Stimulated activated CD4-positive, alpha-beta T cell treated with anti-CD3 and anti-CD28 coated beads, Interleukin-15, amount 100 ng/mL, for 1 hour (primary cell): ENCODE data around the gene DOCK1.
"Not testable (repeated sequence)": the region's sequence is repeated elsewhere in the genome, so short reads cannot be mapped to it uniquely, and the experiment has no call there.

Experiments used
- DNase-seq, 2 donors: peaks; one replicate each; pipeline ENCODE4 v3.0.0-alpha.2; 2020; ENCODE audit warnings: low read depth in 1 of 2, low spot score in 1 of 2

Gene DOCK1

DNA sequence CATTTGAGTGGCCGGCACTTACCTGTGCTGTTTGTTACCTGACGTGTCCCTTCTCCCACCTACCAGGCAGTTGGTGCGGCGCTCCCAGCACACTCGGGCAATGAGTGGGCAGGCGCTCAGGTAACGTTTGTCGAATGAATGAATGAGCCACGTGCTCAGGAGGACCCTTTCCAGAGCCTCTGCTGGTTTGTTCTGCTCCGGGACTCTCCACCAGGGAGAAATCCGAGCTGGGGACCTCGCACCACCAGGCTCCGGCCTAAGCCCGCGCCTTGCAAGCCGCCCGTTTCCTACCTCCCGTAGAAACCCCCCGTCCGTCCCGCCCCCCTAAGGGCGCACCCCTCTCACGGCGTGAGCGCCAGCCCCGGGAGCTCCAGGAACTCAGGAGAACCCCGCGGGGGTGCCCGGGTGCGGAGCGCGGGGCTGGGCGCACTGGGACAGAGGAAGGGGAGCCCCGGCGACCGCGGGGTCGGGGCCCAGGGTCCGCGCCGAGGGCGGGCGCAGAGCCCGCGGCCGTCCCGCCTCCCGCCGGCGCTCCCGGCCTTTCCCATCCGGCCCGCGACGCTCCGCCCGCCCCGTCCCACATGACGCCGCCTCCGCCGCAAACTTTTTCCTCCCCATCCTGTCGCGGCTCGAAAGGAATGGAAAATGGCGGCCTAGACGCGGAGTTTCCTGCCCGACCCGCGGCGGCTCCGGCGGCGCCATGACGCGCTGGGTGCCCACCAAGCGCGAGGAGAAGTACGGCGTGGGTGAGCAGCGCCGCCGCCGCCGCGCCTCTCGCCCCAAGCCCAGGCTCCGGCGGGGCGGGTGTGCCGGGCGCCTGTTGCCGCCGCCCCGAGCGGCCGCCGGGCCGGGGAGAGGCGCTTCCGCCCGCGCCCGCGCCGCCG, at the start of gene DOCK1:
Gene DOCK1, plus strand, starts transcription at position 611 of the 884 bp plus-strand sequence. Its CDS starts 90 bp downstream, at position 701.
- DNase-seq = no peak

DNA sequence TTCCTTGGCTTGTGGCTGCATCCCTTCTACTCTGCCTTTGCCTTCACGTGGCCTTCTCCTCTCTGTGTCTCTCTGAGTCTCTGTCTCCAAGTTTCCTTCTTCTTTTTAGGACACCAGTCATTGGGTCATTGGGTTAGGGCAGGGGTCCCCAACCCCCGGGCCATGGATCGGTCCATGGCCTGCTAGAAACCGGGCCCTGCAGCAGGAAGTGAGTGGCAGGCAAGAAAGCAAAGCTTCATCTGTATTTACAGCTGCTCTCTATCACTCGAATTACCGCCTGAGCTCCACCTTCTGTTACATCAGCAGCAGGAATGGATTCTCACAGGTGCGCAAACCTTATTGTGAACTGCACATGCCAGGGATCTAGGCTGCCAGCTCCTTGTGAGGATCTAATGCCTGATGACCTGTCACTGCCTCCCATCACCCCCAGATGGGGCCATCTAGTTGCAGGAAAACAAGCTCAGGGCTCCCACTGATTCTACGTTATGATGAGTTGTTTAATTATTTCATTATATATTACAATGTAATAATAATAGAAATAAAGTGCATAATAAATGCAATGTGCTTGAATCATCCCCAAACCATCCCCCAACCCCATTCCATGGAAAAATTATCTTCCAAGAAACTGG, 47.9 kb upstream of the DOCK1 start:
- DNase-seq = no peak

DNA sequence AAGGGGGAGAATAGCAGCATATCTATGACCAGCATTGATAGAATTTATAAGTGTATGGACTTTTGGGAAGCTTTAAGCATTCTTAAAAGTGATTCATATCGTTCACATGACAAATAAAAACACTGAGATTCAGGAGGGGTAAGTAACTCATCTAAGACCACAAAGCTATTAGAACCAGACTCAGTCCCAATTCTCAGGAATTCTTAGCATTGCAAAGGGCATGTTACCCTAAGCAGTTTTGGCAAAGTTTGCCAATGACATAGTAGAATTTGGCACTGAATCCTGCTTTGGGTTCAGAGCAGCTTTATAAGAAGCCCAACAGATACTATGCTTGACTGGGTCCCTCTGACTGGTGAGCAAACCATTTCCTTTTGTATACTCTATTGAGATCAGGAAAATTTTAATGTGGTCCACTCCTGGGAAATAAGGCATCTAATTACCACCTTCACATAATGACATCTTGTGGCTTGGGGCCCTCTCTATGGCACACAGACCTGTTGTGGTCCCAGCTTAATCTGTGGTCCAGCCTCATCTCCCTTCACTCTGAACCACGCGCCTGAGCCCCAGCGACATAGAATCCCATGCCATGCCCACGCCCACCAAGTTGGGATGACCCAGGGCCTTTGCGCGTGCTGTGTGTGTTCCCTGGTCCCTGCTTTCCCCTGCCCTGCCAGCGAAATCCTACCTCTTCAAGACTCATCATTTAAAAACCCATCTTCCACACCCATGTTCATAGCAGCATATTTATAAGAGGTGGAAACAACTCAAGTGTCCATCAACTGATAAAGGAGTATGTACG, 37.5 kb upstream of the DOCK1 start:
- DNase-seq = no peak

DNA sequence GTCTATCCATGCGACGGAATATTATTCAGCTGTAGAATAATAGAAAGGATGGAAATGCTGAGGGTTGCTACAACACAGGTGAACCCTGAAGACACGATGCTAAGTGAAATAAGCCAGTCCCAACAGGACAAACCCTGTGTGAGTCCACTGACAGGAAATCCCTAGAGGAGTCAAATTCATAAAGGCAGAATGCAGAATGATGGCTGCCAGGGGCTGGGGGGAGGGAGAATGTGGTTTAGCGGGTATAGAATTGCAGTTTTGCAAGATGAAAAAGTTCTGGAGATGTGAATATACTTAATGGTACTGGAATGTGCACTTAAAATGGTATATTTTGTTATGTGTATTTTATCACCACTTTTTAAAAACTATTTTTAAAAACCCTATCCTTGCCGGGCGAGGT, 36.9 kb upstream of the DOCK1 start:
- no peak for DNase-seq

DNA sequence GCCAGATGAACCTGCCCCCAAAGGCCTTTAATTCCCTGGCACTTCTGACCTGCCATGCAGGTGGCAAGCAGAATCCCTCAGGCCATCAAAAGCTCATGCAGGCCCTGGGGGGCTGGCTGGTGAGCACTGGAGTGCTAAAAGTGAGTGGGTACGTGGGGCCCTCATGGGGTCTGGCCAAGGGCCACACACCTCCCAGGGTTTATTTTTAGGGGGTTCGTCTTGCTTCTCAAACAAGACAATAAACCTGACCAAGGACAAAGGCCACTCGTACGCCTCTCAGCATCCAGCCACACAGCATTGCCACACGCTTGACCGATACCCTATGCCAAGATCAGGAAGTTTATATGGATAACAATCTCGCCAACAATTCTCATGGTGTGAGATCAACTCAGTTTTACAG, 33.1 kb upstream of the DOCK1 start:
- no peak for DNase-seq

DNA sequence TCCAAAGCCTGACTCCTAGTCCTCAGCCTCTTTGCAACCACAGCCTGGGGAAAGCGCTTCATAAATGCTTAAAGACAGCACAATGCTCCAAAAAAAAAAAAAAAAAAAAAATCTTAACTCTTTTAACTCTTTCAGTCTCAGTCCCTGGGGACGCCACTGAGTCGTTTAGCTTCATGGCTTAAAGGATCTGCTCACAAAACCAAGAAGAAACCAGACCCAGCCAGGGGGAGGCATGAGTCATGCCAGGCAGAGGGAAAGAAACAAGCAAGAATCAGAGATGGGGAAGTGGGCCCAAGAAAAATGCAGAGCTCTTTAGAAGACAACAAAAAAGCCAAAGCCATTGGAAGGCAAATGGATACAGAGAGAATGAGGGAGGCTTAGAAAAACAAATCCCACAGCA, 32.5 kb upstream of the DOCK1 start:
- DNase-seq = no peak

DNA sequence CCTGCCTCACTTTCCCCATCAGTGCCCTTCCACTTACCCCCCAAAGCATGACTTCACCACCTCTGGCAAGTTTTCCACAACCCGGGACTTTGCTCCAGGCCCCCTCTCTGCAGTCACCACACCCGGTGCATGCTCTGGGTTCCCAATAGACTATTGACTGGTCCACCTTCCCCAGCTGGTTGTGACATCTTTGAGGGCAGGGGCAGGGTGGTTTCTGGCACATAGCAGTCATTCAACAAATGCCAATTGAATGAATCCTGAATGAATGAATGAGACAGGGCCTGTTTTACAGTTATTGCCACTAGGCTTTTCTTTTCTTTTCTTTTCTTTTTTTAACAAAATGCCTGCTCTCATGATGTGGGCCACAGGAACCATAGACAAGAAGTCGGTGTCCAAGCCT, 28.8 kb upstream of the DOCK1 start:
- no peak for DNase-seq

DNA sequence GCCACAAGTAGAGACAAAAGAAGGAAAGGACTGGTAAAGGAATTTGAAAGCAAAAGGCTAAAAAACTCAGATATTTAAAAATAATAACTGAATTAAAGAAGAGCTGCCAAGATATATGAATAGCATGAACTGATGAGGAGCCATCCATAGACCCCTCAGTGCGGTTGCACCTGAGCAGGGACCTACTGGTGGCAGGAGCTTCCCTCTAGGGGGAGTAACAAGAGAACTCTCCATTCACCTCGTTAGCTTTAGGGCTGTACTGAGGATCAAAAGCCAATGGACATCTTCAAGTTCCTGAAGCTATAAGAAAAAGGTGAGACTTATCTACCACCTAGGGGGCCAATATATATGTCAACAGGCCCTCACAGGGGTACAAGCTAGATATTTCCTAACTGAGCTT, 27.8 kb upstream of the DOCK1 start:
- DNase-seq = no peak

DNA sequence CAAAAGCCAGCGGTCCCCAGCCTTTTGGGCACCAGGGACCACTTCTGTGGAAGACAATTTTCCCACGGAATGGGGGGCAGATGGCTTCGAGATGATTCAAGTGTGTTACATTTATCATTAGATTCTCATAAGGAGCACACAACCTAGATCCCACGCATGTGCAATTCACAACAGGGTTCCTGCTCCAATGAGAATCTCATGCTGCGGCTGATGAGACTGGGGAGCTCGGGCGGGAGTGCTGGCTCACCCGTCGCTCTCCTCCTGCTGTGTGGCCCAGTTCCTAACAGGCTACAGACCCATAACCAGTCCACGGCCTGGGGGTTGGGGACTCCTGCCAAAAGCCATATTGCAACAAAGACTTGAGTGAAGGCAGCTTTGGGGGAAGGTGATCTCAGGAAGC, 26.6 kb upstream of the DOCK1 start:
- no peak for DNase-seq

DNA sequence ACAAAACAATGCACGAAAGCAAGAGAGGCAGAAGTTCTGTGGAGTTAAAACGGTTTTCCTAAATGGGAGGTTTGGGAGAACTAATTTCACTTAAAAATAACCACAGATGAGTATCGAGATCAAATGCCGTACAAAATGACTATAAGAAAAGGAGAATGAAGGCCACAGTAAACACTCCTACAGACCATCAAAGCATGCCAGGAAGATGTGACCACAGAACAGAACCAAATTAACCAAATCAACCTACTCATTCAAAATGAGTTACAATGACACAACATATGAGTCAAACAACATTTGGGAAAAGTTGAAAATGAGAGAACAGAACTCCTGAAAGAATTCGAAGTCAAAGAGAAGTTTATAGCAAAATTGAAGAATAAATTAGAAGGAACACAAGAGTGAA, 24.3 kb upstream of the DOCK1 start:
- no peak for DNase-seq

DNA sequence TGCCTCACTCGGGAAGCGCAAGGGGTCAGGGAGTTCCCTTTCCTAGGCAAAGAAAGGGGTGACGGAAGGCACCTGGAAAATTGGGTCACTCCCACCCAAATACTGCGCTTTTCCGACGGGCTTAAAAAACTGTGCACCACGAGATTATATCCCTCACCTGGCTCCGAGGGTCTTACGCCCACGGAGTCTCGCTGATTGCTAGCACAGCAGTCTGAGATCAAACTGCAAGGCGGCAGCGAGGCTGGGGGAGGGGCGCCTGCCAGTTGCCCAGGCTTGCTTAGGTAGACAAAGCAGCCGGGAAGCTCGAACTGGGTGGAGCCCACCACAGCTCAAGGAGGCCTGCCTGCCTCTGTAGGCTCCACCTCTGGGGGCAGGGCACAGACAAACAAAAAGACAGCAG, 23.2 kb upstream of the DOCK1 start:
- not testable (repeated sequence) for DNase-seq

DNA sequence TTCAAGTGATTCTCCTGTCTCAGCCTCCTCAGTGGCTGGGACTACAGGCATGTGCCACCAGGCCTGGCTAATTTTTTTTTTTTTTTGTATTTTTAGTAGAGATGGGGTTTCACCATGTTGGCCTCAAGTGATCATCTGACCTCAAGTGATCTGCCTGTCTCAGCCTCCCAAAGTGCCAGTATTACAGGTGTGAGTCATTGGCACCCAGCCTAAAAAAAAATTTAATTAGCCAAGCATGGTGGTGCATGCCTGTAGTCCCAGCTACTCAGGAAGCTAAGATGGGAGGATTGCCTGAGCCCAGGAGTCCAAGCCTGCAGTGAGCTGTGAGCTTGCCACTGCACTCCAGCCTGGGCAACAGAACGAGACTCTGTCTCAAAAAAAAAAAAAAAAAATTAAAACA, 16.8 kb upstream of the DOCK1 start:
- not testable (repeated sequence) for DNase-seq

DNA sequence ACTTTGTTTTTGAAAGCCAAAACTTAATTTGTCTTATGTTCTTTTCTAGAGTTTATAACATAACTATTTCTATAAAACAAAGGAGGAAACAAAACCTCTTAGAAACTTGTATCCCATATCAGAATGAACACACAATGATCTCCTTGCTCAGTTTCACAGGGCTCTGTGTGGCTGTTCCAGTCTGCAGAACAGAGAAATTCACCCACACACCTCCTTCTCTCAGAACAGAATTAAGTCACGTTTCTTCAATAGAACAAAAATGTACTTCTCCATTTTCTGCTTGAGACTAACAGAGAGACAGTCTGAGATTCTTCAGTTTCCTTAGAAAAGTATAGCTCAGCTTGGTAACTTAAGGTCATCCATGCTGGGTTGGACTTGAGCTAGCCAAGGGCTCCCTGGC, 15.8 kb upstream of the DOCK1 start:
- DNase-seq = no peak

DNA sequence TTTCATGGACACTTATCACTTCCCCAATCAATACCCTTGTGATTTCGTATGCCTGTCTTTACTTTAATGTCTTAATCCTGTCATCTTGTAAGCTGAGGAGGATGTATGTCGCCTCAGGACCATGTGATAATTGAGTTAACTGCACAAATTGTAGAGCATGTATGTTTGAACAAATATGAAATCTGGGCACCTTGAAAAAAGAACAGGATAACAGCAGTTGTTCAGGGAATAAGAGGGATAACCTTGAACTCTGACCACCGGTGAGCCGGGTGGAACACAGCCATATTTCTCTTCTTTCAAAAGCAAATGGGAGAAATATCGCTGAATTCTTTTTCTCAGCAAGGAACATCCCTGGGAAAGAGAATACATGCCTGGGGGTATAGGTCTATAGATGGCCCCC, 14.4 kb upstream of the DOCK1 start:
- not testable (repeated sequence) for DNase-seq

DNA sequence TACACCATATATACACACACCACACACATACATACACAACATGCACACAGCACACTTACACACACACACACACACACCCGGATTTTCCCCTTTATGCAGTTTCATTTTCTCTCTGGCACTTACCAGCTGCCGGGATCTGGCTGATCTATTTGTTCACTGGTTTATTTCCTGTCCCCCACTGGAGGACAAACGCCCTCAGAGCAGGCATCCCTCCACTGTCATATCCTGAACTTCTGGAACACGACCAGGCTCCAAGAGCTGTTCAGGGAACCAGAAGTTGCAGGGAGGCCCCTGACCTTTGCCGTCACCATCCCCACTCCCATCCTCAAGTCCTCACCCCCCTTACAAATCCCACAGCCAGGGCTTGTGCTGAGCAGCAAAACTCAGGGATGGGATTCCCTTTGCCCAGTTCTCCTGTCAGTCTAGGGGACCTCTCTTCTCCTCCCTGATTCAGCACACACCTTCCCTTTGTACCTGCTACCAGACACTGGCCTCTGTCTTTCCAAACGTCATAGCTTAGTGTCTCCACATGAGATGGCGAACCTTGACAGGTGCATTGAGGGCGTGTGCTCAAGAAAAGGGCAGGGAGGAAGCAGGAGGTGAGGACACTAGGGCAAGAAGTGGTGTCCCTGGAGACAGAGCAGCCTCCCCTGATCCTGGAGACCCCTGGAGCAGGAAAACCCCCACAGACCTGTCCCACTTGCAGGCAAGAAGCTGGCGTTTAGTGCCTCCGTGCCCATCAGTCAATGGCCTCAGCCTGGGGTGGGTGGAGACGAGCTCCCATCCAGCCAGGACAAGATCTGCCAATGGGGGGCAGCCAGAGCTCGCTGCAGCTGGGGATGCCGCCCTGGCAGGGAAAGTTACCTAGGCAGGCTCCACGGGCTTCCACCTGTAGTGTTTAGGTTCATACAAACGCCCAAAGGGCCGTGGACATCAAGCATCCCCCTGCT, 12.7 kb upstream of the DOCK1 start:
- DNase-seq = no peak

DNA sequence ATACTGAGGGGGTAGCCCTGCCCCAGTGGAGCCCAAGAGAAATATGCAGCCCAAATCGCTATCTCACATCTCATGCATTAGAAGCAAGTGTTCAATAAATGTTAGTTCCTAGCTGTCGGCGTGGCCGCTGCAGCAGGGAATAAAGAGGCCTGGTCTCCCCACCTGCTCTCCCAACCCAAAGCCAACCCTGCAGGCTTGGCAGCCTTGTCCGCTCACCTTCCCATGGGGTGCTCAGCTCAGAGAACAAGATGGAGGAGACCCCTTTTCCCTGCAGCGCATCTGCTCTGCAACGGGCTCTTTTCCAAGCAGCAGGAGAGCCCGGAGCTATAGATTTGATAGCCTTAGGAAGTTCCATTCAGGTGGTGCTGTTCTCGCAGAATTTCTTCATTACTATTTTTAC, 12.0 kb upstream of the DOCK1 start:
- DNase-seq = no peak

DNA sequence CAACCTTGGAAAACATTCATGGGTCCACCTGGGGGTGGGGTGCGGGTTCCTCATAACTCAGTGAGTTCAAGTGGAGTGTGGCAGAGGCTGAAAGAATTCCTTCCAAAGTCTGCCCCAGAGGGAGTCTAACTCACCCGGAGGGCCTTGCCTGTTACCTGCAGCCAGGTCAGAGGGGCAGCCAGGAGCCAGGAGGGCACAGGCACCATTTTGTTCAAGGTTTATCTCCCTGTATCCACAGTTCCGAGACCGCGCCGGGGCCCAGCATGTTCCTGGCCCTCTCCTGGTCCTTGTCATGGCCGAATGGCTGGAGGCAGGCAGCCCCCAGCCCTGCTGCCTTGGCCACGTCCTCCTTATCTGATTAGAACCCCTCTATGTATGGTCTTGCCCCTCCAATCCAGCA, 11.4 kb upstream of the DOCK1 start:
- DNase-seq = no peak

DNA sequence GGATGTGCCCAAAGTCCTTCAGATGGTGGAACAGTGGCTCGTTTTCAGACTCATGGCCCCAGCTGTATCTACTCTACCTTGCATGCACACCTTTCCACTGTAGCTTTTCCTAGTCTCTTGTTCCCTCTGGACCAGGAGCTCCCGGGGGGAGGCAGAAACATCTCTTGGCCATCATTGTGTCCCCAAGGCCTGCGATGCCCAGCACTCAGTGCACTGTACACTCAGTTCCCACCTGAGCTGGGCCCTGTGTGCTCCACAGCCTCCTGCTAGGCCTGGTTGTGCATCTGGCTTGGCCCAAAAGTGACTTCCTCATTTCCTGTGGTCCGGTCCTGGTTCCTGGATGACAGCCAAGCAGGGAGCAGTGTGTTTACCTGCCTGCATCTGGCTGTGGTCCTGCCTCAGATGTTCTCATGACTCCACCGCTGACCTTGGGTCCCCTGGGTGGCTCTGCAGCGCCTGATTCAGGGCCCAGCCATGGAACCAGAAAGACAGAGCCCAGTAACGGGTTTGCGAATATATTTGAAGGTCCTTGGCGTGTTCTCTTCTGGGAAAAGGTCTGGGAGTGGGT, 9.9 kb upstream of the DOCK1 start:
- DNase-seq = no peak

DNA sequence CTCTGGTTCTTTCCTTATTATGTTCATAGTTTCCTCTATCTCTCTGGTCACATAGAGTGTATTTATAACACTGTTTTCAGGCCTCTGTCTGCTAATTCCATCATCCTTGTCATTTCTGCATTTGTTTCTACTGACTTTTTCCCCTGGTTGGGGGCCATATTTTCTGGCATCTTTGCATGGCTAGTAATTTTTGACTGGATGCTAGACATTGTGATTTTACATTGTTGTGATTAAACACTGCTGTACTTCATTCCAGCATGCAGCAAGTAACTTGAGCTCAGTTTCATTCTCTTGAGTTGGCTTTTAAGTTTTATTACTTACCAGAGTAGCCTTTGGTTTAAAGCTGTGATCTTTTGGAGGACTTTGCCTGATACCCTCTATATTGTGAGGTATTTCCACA, 6.8 kb upstream of the DOCK1 start:
- DNase-seq = no peak

DNA sequence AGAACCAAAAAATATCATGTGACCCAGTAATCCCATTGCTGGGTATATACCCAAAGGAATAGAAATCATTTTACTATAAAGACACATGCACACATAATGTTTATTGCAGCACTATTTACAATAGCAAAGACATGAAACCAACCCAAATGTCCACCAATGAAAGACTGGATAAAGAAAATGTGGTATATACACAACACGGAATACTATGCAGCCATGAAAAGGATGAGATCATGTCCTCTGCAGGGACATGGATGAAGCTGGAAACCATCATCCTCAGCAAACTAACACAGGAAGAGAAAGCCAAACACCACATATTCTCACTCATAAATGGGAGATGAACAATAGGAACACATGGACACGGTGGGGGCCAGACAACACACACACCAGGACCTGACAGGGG, 5.7 kb upstream of the DOCK1 start:
- DNase-seq = not testable (repeated sequence)
